Kidney epithelial cell (primary cell): ENCODE data around the gene TRAPPC3L. TPM values are rescaled to one million over a fixed set of nuclear protein-coding genes. Genes with fewer than 3 reads are reported as not detected.

ENCODE experiments used
- DNase-seq: peaks from one replicate; pipeline ENCODE4 v3.0.0-alpha.2; 2010; ENCODE audit warnings: low read depth
- H3K27me3 ChIP-seq: 2 replicates; pipeline ENCODE4 v1.6.0; 2011; ENCODE audit warnings: low read length; ENCODE audit not compliant: control insufficient read depth, insufficient read depth
- H3K36me3 ChIP-seq: 2 replicates; pipeline ENCODE4 v1.5.1; 2011; ENCODE audit warnings: low read length; ENCODE audit not compliant: control insufficient read depth, insufficient read depth
- H3K4me3 ChIP-seq: 2 replicates; pipeline ENCODE4 v1.5.1; 2011; ENCODE audit warnings: low read depth, mild to moderate bottlenecking, control low read depth, low read length
- CTCF ChIP-seq: IDR thresholded peaks from 2 replicates; pipeline ENCODE4 v1.5.1; 2011; ENCODE audit warnings: mild to moderate bottlenecking, moderate library complexity, low read length, control low read depth, inconsistent platforms; ENCODE audit not compliant: insufficient read depth, poor library complexity, severe bottlenecking
- total RNA-seq: library from RNA; depleted of rRNA; stranded (reverse); fragments of >200 nt; gene quantifications from 2 replicates; pipeline ENCODE4 v1.2.3, GENCODE V29; 2015

TRAPPC3L gene
- total RNA-seq, 1 donor from 2014 or later = not detected

- TF ChIP-seq CTCF = no peak
- H3K27me3 ChIP-seq = no peaks in the 10 kb centered on the region
- H3K4me3 ChIP-seq = no peak overlapping the region
- no peak for DNase-seq
- no peaks in the 10 kb centered on the region for H3K36me3 ChIP-seq
Observed at GRCh38 chr6:116578335-116578734, 32.9 kb upstream of the TRAPPC3L start.

GRCh38 chr6:116577486-116577885, 32.0 kb upstream of the TRAPPC3L start:
- H3K27me3 ChIP-seq = no peaks in the 10 kb centered on the region
- TF ChIP-seq CTCF = no peak
- H3K36me3 ChIP-seq = no peaks in the 10 kb centered on the region
- no peak overlapping the region for H3K4me3 ChIP-seq
- no peak for DNase-seq

DNA sequence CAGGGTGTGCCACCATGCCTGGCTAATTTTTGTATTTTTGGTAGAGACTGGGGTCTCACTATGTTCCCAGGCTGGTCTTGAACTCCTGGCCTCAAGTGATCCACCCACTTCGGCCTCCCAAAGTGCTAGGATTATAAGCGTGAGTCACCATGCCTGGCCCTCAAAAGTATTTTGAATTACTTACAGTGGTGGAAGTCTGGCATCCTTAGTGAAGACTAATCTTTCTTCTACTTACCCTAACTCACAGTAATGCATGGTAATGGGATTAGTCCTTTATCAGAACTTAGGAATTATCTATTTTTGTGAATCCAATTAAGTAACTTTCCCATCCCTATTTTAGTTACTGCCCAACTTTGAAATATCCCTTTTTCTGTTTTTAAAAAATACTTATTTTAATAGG, 29.7 kb upstream of the TRAPPC3L start:
- Histone ChIP-seq H3K36me3 (no peaks in the 10 kb centered on the region), H3K27me3 (no peaks in the 10 kb centered on the region), H3K4me3 (no peak overlapping the region)
- DNase-seq = no peak
- no peak for TF ChIP-seq CTCF

DNA sequence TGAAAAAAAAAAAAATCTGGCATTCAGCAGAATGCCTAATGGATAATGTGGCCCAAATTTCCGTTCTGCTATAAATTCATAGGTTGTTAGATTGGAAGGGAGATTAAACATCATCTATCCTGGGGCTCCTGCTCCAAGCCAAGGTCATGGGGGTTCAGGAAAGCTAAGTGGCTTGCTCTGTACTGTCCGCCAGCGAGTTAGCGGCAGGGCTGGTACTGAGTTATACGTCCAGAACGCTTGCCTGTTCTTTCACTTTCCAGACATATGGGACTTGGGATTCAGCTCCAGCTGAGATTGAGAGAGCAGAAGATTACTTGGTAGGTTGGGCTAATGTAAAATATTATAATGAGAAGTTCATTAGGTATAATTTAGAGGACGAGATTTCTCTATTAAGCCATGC, 26.7 kb upstream of the TRAPPC3L start:
- DNase-seq = no peak

DNA sequence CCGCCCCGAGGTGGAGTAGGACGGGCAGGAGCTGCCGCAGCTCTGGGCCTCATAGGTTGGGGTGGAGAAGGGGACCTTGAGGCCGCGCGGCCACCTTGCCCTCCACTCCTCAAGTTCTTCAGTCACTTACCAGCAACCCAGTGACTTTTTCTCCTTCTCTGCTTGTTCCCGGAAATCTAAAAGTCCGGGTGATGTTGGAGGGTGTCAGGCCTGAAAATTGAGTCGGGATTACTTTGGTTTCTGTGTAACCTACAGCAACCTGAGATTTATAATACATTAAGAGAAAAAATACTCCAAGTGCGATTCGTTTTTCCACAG, 26.2 kb upstream of the TRAPPC3L start:
- no peaks in the 10 kb centered on the region for H3K36me3 ChIP-seq
- no peak for DNase-seq
- peak overlapping the region; percentile 99 for H3K4me3 ChIP-seq
- no peak for TF ChIP-seq CTCF
- H3K27me3 ChIP-seq = no peaks in the 10 kb centered on the region

More for the DNA sequence above, 26.7 kb upstream of the TRAPPC3L start:
- Histone ChIP-seq H3K36me3 (no peaks in the 10 kb centered on the region), H3K4me3 (peak overlapping the region; percentile 99), H3K27me3 (no peaks in the 10 kb centered on the region)
- TF ChIP-seq CTCF = no peak

DNA sequence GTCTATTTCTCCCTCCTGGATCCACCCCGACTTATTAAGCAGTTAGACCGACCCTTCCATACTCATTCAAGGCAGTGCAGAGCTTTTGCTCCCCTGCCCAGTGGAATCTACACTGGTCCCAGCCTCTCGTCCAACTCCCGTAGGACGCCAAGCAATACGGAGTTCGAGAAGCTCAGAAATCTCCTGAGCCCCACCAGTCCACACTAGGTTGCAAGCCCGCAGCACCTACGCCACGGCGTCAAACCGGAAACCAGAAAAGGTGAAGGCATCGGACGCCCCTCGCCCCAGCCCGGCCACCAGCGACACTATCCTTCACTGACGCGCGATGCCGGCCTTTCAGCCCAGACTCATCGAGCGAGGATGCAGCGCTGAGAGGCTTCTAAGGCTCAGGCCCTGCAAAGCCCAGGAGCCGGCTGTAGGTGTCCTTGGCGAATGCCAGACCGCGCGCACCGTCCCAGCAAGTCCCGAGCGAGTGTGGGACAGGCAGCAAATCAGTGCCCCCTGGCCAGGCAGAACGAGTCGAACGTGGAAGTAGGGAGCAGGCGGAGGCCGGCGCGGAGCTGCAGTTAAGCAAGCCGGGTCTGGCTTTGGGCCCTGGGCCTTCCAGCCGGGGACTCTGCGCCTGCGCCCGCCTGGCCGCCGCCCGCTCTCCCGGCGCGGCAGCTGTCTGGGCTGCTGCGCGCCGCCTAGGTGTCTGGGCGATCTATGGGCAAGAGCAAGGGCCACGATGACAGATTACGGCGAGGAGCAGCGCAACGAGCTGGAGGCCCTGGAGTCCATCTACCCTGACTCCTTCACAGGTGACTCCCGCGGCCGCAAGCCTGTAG, 25.6 kb upstream of the TRAPPC3L start, which contains the start of gene RWDD1:
TSS of gene RWDD1 (plus strand) at position 649 of the 827 bp plus-strand sequence. CDS start at position 728, 79 bp downstream.
- DNase-seq = peak; percentile 95
- TF ChIP-seq CTCF = no peak

More for the DNA sequence above, 25.6 kb upstream of the TRAPPC3L start, which contains the start of gene RWDD1:
- H3K36me3 ChIP-seq = no peaks in the 10 kb centered on the region
- H3K4me3 ChIP-seq = peak within 1 kb of the TSS; percentile 99
- H3K27me3 ChIP-seq = no peaks in the 10 kb centered on the region
